NCI-H2081 treated with DMSO at 0.1 percent for 48 hours (cell line): ENCODE data around the gene PODNL1.
"Not testable (repeated sequence)": the region's sequence is repeated elsewhere in the genome, so short reads cannot be mapped to it uniquely, and the experiment has no call there.

Experiments
- DNase-seq: peaks from one replicate; lab custom pipeline; 2025; lab: John Stamatoyannopoulos, UW

PODNL1 gene

DNA sequence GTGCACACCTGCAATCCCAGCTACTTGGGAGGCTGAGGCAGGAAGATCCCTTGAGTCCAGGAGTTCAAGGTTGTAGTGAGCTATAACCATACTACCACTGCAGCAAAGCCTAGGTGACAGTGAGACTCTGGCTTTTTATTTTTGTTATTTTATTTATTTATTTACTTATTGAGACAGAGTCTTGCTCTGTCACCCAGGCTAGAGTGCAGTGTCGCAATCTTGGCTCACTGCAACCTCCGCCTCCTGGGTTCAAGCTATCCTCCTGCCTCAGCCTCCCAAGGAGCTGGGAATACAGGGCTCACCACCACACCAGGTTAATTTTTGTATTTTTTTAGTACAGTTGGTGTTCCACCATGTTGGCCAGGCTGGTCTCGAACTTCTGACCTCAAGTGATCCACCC, 35.3 kb upstream of the PODNL1 start:
- not testable (repeated sequence) for DNase-seq

DNA sequence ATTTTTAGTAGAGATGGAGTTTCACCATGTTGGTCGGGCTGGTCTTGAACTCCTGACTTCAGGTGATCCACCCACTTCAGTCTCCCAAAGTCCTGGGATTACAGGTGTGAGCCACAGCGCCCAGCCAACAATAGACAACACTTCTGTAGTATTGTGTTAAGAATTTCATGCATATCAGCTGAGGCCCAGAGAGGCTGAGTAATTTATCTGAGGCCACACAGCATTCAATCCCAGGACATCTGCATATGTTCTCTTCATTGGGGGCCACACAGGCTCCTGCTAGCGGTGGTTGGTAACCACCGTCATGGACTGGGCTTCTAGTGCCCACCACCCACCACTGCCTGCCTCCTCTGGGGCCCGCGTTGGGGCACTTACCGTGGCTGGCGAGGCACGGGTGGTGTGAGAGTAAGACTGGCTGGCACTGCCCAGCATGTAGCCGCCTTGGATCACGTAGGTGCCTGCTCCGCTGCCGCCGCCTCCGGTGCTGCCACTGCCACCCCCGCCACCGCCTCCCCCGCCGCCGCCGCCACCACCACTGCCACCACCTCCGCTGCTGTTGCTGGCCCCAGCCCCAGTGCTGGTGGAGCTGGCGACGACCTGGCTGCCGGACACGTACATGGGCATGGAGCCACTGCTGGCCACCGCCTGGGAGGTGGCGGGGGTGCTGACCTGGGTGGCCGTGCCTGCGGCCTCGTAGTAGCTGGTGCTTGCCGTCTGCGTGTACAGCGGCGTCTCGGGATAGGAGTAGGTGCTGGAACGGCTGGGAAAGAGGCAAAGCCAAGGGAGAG, 34.3 kb upstream of the PODNL1 start:
- DNase-seq: no peak

DNA sequence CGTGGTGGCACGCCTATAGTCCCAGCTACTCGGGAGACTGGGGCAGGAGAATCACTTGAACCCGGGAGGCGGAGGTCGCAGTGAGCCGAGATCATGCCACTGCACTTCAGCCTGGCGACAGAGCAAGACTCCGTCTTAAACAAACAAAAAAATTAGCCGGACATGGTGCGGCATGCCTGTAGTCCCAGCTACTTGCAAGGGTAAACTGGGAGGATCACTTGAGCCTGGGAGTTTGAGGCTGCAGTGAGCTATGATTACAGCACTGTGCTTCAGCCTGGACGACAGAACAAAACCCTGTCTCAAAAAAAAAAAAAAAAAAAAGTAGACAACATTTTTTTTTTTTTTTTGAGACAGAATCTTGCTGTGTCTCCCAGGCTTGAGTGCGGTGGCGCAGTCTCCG, 33.7 kb upstream of the PODNL1 start:
- DNase-seq: not testable (repeated sequence)

DNA sequence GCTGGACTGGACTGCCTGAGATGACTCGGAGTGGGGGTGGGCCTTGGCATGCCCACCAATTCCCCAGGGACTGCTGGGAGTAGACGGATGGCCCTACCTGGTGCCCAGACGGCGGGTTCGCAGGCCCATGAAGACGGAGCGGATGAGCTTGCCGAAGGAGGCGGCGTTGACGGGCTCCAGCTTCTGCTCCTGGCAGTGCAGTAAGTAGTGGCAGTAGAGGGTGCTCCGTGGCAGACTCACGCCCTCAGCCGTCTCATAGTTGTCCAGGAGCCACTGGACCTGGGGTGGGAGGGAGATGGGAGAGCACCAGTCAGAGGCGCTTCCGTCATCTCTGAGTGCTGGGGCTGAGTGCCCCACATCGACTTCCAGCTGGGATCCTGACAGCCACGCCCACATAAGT, 31.7 kb upstream of the PODNL1 start:
- no peak for DNase-seq

DNA sequence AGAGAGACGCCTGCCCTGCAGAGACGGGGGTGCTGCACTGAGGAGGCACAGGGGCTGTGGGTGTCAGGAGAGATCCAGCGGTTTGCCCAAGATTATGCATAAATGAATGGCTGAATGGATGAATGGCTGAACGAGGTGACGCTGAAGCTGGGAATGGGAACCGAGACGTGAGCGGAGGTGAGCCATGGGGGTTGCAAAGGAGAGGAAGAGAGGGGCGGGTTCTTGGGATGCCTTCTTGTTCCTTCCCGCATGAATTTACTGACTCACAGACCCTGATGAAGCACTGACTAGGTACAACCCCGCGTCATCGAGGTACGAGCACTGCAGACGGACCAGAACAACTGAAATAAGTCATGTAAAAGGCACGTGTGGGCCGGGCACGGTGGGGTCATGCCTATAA, 30.8 kb upstream of the PODNL1 start:
- DNase-seq: no peak

DNA sequence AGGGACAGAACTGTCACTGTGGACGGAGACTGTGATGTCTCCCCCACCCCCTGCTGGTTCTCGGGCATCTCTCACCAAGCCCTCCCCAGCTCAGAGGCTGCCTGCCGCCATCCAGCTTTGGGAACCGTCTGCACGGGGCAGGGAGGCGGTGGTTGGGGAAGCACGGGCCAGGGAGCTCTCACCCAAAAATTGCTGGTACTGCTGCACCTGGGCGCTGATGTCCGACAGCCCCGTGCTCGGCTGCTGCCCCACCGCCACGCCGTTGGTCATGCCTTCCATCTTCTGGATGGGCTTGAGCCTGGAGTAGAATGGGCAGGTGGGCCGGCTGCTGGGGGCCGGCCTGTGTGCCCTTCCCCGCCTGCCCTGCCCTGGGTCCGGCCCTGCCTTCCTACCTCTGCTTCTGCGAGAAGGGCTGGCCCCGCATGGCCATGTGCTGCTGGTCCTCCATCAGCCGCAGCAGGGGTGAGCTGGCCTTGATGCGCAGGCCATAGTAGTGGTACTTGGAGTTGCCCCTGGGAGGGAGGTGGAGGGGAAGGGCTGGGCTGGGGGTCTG, 30.2 kb upstream of the PODNL1 start:
- DNase-seq: no peak

GRCh38 chr19:13967206-13967605, 29.0 kb upstream of the PODNL1 start:
- DNase-seq: not testable (repeated sequence)

GRCh38 chr19:13966684-13967128, 28.5 kb upstream of the PODNL1 start:
- no peak for DNase-seq

GRCh38 chr19:13965926-13966683, 27.9 kb upstream of the PODNL1 start:
- no peak for DNase-seq

- no peak for DNase-seq
These were observed 27.2 kb upstream of the PODNL1 start for GRCh38 chr19:13965377-13965896.

DNA sequence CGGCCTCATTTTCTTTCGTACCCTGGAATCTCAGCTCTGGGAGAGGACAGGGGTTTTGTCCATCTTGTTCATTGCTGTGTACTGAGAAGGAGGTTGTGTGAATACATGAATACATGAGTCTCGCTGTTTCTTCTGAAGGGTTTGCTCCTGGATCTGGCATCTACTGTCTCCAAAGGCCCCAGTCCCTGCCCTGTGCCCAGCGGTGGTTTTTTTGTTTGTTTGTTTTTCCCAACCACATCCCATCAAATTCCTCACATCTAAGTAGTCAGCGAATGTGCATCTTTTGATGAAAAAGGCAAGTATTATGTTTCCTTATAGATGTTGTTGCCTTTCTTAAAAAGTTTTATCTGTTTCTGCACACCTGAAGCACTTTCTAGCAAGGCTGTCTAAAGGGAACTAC, 26.6 kb upstream of the PODNL1 start:
- no peak for DNase-seq

DNA sequence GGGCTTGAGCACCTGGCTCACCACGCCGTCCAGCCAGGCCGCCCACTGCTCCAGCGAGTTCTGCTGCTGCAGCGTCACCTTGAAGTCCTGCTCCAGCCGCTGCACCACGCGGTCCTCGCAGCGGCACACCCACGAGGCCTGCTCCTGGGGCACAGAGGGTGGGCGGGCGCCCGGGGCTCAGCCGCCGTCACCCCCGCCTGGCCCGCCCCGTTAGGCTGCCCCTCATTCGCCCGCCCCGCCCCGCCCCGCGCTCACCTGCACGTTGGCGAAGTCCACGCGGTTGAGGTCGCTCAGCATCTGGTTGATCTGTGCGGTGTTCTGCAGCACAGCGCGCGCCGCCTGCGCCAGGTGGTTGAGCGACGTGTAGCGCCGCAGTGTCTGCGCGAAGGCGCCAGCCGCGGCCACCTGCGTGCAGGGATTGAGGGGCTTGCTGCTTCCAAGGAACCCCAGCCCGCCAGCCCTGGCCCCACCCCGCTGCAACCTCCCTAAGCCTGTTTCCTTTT, 25.4 kb upstream of the PODNL1 start:
- no peak for DNase-seq

DNA sequence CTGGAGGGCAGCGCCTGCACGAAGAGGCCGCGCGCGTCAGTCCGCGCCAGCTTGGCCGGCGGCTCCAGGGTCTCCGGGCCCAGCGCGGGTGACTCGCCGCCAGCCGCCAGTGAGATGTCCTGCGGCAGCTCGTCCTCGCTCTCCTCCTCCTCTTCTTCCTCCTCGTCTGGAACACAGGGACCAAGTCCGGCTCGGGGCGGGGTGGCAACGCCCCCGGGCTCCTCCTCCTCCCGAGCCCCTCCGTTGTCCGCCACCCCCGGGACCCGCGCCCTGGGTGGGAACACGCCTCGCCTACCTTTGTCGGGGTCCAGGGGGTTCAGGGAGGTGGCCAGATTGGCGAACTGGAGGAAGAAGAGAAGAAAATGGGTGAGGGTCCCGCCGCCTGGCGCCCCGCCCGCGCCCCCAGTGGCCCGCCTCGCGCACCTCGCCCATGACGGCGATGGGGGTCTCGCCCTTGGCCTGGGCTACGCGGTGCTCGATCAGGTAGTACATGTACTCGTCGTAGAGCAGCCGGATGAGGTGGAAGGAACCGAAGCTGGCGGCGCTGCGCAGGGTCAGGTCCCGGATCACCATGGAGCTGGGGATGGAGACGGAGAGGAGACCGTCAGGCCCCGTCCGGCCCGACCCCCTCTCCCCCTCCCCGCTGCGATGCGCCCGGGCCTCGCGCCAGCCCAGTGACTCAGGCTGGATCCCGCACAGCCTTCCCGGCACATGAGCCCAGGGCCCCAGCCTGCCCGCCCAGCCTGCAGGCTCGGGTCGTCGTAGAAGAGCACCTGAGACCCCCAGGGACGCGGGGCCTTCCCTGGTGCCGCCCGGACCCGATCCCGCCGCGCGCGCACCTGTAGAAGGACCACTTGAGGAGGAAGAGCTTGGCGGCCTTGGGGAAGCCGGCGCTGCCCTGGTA, 24.7 kb upstream of the PODNL1 start:
- no peak for DNase-seq

GRCh38 chr19:13961826-13962698, 23.8 kb upstream of the PODNL1 start:
- no peak for DNase-seq

DNA sequence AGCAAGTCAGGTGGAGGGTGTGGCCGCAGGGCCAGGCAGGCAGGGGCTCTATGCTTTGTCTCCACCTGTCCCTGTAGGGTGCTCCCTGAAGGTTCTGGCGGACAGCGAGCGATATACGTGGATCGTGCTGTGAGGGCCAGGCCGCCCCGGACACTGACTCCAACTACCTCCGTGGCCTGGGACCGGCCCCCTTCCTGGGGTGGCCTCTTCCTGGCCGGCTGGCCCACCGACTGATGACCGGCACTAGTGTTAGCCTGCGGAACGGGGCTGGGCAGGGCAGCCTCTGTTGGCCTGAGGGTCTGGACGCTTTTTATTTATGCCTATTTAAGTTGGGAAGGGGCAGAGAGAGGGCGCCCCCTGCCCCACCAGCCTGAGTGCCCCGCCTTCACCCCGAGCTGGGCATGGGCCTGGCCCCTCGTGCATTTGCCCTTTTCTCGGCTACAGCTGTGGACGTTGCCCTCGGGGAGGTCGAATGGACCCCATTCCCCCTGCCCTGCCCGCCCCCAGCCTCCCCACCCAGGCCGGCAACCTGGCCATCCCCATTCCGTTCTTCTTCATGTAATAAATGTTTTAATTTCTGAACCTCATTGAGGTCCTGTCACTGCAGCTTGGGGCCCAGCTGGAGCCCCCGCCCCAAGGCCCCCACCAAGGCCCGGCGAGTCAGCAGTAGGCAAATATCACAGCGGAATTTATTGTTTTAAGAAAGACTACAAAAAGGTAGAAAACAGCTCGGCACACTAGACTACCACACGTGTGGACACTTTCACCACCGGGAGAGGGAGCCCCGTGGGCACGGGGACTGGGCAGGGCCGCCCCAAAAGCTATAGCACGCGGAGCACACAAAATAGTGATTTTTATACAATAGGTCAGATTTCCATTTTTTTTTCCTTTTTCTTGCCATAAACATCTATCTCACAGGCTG, 22.9 kb upstream of the PODNL1 start:
- DNase-seq: no peak

DNA sequence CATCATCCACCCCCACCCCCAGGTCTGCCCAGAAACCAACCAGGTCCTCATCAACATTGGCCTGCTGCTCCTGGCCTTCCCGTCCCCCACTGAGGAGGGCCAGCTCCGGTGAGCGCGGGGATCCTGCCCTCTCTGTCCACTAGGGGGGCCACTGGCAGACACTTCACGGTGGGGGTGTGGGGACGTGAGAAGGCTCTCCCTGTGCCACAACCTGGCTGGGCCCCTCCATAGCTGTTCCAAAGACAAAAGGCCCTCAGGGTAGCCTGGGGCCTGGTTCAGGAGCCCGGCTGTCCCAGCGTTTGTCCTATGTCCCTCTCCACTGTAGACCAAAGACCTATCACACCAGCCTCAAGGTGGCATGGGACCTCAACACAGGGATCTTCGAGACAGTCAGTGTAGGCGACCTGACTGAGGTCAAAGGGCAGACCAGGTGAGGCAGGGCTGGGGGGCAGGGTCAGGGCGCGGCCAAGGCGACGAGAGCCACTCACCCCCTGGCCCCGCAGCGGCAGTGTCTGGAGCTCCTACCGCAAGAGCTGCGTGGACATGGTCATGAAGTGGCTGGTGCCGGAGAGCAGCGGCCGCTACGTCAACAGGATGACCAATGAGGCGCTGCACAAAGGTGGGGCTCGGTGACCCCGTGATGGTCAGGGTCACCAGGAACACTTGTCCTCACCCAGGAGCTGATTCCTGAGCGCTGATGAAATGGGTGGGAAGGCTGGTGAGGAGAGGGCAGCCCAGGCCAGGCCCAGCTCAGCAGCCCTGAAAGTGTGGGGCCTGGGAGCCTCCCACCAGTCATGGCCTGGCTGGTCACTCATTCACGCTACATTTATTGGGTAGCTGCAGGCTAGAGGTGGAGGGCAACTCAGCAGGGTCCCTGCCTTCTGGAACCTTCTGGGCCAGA, 22.0 kb upstream of the PODNL1 start:
- no peak for DNase-seq

GRCh38 chr19:13959141-13959961, 21.1 kb upstream of the PODNL1 start:
- DNase-seq: no peak

GRCh38 chr19:13958043-13958442, 19.8 kb upstream of the PODNL1 start:
- no peak for DNase-seq
